HTERT RPE-1 (cell line): ENCODE data around the gene GUCA2A.

ENCODE experiments used
- in situ Hi-C: fragments of 300-500 bp; cut with MboI; formaldehyde crosslinking; loops from 4 replicates; pipeline ENCODE4 v1.14.3; 2020; ENCODE audit warnings: low sequenced_read_pairs

The GUCA2A gene

GRCh38 chr1:42155362-42155761 lies 9.2 kb downstream of the GUCA2A start:
- in situ Hi-C loops, result no loop called here

GRCh38 chr1:42154685-42155084 lies 9.9 kb downstream of the GUCA2A start:
- in situ Hi-C loops, result no loop called here

DNA sequence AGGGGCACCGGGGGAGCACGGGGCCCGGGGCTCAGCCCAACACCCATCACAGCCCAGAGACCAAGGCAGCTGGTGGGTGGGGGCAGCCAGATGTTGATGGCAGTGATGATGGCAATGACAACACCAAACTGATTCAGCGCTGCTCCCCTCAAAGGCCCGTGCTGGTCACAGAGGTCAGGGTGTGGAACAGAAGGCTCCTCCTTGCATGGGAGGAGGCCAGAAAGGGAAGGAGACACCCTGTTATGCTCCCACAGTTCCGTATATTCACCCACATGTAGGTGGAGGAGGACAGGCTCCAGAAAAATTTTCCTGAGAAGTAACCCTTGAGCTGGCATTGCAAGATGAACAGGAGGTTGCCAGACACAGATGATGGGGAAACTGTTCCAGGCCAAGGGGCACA lies 10.9 kb downstream of the GUCA2A start:
- in situ Hi-C loops, result no loop called here

GRCh38 chr1:42152907-42153600 lies 11.5 kb downstream of the GUCA2A start, which contains the start of gene GUCA2B:
TSS of gene GUCA2B (plus strand) at chr1:42153410. CDS start at chr1:42153451, 41 bp downstream.
- in situ Hi-C loops, result no loop called here

DNA sequence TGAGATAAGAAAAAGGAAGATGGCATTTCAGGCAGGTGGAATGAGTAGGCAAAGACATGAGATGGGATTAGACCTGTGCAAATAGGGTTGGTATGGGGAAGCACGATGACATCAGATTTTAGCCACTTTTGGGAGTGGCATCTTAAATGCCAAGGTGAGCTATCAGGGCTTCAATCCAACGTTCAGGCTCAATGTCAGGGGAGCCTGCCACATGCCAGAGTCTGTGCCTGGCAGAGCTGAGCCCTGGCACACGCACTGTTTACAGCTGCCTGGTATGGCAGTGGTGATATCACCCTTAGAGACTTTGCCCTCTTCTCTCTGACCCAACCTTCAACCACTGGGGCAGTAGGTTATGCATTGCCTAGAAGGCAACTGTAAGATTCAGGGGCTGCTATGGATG lies 12.4 kb downstream of the GUCA2A start:
- in situ Hi-C loops, result no loop called here

DNA sequence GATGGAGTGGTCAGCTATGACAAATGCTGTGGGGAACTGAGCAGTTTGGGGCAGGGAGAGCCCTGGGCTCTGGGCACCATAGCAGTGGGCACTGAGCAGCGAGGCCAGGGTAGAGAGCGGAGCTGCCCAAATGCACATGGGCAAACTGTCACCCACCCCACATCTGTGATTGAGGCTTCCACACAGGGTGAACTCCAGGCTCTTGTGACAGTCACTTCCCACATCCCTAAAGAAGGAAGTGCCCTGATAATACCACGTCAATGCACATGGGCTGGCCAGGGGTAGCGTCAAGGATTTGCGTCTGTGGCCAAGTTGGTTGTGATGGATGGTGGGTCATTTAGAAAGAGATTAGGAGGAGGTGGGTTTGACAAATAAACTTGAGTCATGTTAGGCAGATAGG lies 13.9 kb downstream of the GUCA2A start:
- in situ Hi-C loops, result no loop called here

- in situ Hi-C loops, result no loop called here
Observed at GRCh38 chr1:42148166-42148565, 16.4 kb downstream of the GUCA2A start.

DNA sequence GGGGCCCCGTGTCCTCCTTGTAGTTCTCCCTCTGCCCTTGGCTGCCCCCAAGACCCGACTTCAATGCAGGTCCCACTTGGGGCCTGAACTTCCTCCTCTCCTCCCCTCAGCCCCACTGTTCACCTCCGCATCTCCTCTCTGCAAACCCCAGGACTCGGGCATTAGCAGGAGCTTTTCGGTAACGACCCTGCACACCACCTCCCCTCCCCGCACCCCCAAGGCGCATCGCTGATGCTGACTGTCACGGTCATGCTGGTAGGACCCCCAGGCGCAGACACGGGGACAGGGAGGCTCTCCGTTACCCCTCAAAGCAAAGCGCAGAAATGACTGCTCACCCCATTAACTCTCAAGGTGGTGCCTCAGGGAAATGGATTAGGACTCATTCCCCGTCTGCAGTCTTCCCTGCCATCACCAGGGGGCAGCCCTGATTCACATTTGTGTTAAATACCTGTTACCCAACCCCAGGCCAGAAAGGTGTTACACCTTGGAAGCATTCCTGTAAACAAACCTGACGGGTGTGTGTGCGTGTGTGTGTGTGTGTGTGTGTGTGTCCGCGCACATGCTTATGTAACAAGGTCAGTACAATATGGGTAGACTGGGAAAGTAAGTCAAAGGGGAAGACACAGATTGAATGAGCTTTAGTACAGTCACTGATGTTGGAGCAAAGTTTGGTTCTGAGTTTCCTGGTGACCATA lies 17.8 kb downstream of the GUCA2A start:
- in situ Hi-C loops, result no loop called here

GRCh38 chr1:42145764-42146625 lies 18.6 kb downstream of the GUCA2A start:
- in situ Hi-C loops, result no loop called here

DNA sequence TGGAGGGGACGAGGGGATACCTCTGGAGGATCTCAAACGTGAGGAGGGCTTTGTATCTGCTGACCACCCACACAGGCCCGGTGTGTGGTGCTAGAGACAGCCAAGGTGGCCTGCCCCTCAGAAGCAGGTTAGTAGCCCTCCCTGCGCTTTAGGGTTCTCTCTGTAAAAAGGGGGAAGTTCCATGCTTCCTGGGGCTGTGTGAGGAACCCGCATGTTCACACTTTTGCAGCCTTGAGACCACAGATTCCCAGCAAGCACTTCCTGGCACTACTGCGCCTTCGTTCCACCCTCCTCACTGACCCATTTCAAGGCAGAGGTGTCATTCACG lies 19.2 kb downstream of the GUCA2A start:
- in situ Hi-C loops, result no loop called here

GRCh38 chr1:42144711-42145388 lies 19.7 kb downstream of the GUCA2A start:
- in situ Hi-C loops, result no loop called here

- in situ Hi-C loops, result no loop called here
Observed at GRCh38 chr1:42143896-42144710, 20.4 kb downstream of the GUCA2A start.

DNA sequence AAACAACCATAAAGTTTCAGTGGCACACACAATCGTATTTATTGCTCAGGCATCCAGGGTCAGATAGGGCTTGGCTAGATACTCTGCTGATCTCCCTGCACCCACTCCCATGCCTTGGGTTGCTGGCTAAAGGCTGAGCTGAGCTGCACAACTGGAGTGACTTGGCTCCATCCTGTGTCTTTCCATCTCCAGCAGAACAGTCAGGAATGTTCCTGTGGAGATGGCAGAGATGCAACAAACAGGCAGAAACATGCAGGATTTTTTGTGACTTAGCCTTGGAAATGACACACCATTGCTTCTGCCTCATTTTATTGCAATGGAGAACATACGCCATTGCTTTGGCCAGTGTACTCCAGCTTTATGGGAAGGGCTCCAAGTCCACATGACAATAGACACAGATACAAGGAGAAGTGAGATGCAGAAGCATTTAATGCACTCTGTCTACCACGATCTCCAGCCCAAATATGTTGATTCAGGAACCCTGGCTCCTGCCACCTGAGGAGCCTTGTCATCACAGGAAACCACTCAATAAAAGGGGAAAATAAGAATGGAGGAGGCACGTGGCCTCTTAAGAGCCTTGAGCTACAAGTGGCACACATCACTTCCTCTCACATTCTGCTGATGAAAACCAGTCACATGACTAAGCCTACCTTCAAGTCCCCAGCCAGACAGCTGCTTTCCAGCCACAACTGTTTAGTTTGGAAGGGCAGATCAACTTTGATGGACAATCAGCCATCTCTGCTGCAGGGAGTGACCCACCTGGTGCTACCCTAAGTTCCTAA lies 21.5 kb downstream of the GUCA2A start:
- in situ Hi-C loops, result no loop called here

DNA sequence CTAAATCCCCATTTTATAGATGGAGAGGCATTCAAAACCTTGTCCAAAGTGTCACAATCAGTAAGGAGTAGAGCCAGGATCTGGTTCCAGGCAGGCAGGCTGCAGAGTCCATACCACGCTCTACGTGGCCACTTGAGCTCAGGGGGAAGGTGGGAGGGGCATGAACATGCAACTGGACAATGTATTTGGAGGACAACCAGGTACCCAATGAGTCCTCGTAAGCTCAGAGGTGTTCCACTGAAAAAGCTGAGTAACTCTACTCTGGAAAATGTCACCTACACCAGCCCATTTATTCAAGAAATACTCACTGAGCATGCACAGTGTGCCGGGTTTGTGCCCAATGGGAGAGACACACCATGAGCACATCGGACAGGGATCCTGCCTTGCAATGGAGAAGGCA lies 22.6 kb downstream of the GUCA2A start:
- in situ Hi-C loops, result no loop called here

DNA sequence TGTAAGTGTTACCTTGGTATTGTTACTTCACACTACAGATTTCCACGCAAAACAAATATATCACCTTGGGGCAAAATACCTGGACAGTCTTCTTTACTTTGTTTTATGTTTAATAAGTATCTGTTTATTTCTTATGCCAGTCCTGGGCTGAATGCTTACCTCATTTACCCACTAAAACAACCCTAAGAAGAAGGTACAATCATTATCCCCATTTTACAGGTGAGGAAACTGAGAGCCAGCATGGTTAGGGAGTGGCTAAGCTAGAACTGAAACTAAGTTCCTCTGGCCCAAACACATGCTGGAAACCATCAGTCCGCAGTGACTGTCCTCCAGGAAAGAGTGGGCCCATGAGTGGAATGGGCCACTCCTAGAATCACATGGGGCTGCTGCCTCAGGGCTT lies 24.4 kb downstream of the GUCA2A start:
- in situ Hi-C loops, result no loop called here

- in situ Hi-C loops, result no loop called here
Observed at GRCh38 chr1:42139444-42139843, 25.1 kb downstream of the GUCA2A start.

GRCh38 chr1:42138586-42138985 lies 26.0 kb downstream of the GUCA2A start:
- in situ Hi-C loops, result no loop called here

- in situ Hi-C loops, result no loop called here
Observed at GRCh38 chr1:42137766-42138165, 26.8 kb downstream of the GUCA2A start.

GRCh38 chr1:42136466-42136865 lies 28.1 kb downstream of the GUCA2A start:
- in situ Hi-C loops, result no loop called here

GRCh38 chr1:42135426-42135825 lies 29.1 kb downstream of the GUCA2A start:
- in situ Hi-C loops, result no loop called here
